ENCODE results near the gene TULP1. TPM values are rescaled to one million over a fixed set of nuclear protein-coding genes. Genes with fewer than 3 reads are reported as not detected.

The TULP1 gene
- total RNA-seq, 1 experiment from 2014 or later, result not detected

- DNase-seq (ENCODE audit: low read depth, low spot score) (no peak), ATAC-seq (no peak)
- no peak overlapping the region for H3K4me2 ChIP-seq (ENCODE audit: low read length)
- intact Hi-C loops (cut with micrococcal nuclease), result no loop called here
- ChIA-PET CTCF (no interaction called here), RAD21 (ENCODE audit: low non-redundant PET in 1 of 2, low total read pairs in 2 of 2, uncharacterized antibody in 2 of 2, unreplicated experiment in 2 of 2) (no interaction called here), POLR2A (interaction anchor here (1.1 to 3.2 kb wide), 2 partner anchors 10 to 11 kb away, joined by 3 to 13 read pairs; no protein-coding TSS in a partner anchor)
- BruUV-seq (replicated peaks), result no TSS peak
- no peaks in the 10 kb centered on the region for H3K27me3 ChIP-seq (ENCODE audit: insufficient read depth, low read length)
- H3K4me3 ChIP-seq (replicated peaks in 1 of 2; ENCODE audit: low read depth in 1 of 2, low read length in 2 of 2), result no peak overlapping the region
- no peak for TF ChIP-seq ATF3 (IDR thresholded peaks at IDR 0.05)
- no peak for TF ChIP-seq TCF7L2 (IDR thresholded peaks at IDR 0.05; ENCODE audit: borderline replicate concordance, extremely low read depth, insufficient read depth, insufficient read length)
- TF ChIP-seq MAX (IDR thresholded peaks at IDR 0.05), result no peak
- no peak for TF ChIP-seq CBX3 (IDR thresholded peaks at IDR 0.05; ENCODE audit: low read depth)
- TF ChIP-seq ELF1 (IDR thresholded peaks at IDR 0.05; ENCODE audit: borderline replicate concordance, low read depth), result no peak
- TF ChIP-seq EGR1 (IDR thresholded peaks at IDR 0.05; ENCODE audit: low read depth), result no peak
- no peak for TF ChIP-seq CEBPB (IDR thresholded peaks at IDR 0.05; ENCODE audit: low read depth)
- no peak for TF ChIP-seq FOSL1 (IDR thresholded peaks at IDR 0.05; ENCODE audit: low read depth)
- TF ChIP-seq RAD21 (IDR thresholded peaks at IDR 0.05; ENCODE audit: low read depth), result no peak
- no peak for TF ChIP-seq EZH2phosphoT487 (IDR thresholded peaks at IDR 0.05; ENCODE audit: borderline replicate concordance)
- TF ChIP-seq SRF (IDR thresholded peaks at IDR 0.05; ENCODE audit: low read depth), result no peak
- no peak for TF ChIP-seq SIN3A (IDR thresholded peaks at IDR 0.05; ENCODE audit: low read depth)
- TF ChIP-seq JUND (IDR thresholded peaks at IDR 0.05), result no peak
- no peak for TF ChIP-seq CTCF (IDR thresholded peaks at IDR 0.05 in 2 of 3, conservative IDR thresholded peaks at IDR 0.05 in 1 of 3; ENCODE audit: borderline replicate concordance in 1 of 3, insufficient read depth in 1 of 3, low read depth in 2 of 3, low read length in 2 of 3)
- H3K79me2 ChIP-seq (ENCODE audit: insufficient read depth, low read length), result peaks cover 7% of the 10 kb centered on the region; the same call in 1 of the 2 replicates
- H4K20me1 ChIP-seq (ENCODE audit: insufficient read depth), result no peaks in the 10 kb centered on the region
- H3K4me1 ChIP-seq (ENCODE audit: control insufficient read depth in 1 of 2, insufficient read depth in 2 of 2, low read length in 2 of 2), result peaks cover 16 to 34% of the 10 kb centered on the region in 2 experiments
- no peaks in the 10 kb centered on the region for H3K9me3 ChIP-seq (ENCODE audit: control insufficient read depth in 1 of 2, insufficient read depth in 1 of 2, low read depth in 1 of 2, low read length in 2 of 2)
- no peak overlapping the region for H3K27ac ChIP-seq (ENCODE audit: low read depth, low read length)
- peaks cover 0 to 2% of the 10 kb centered on the region in 2 experiments; a peak in 1 of 4 replicates for H3K36me3 ChIP-seq (ENCODE audit: control insufficient read depth in 1 of 2, insufficient read depth in 2 of 2, low read length in 2 of 2)
- H3K9me2 ChIP-seq (ENCODE audit: insufficient read depth), result no peaks in the 10 kb centered on the region
- H3K9ac ChIP-seq (ENCODE audit: low read length), result no peak overlapping the region
- H2AFZ ChIP-seq (ENCODE audit: low read depth, low read length, poor library complexity, severe bottlenecking), result no peak overlapping the region
These were observed 31.5 kb downstream of the TULP1 start for GRCh38 chr6:35481226-35481625.

Data from HCT116 (cell line).